ENCODE data around the gene FAM171A1. TPM values are rescaled to one million over a fixed set of nuclear protein-coding genes. Genes with fewer than 3 reads are reported as not detected.

The FAM171A1 gene
- total RNA-seq, 1 experiment from 2014 or later, result 1.0 TPM

DNA sequence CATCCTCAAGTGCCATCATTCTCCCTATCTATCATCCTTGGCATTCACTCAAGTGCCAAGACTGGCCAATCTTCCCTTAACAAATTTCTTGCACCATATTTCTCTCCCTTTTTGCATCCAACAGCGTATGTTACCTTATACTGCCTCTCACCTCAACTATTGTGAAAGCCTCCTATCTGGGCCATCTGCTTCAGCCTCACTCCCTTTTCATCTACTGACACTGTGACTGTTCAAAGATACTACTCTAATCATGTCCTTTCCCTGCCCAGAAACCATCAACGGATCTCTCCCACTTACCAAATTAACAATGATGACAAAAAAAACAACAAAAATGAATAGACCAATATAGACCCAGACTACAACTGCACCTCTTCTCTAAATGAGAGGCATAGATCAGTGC, 112.0 kb downstream of the FAM171A1 start:
- DNase-seq, result no peak
- Mint-ChIP-seq H3K36me3 (ENCODE audit: insufficient read depth, unreplicated experiment) (no peaks in the 10 kb centered on the region), H3K27me3 (ENCODE audit: unreplicated experiment) (peaks cover 14% of the 10 kb centered on the region), H3K27ac (ENCODE audit: unreplicated experiment) (no peak overlapping the region), H3K4me3 (ENCODE audit: low read depth, unreplicated experiment) (no peak overlapping the region), H3K4me1 (ENCODE audit: low read depth, unreplicated experiment) (no peaks in the 10 kb centered on the region), H3K9me3 (ENCODE audit: low read depth, unreplicated experiment) (no peaks in the 10 kb centered on the region)
- no TSS peak for BruUV-seq (replicated peaks)
- CTCF ChIA-PET, result interaction anchor here (0.7 kb wide), 1 partner anchor 1096 kb away, joined by 3 read pairs; no protein-coding TSS in a partner anchor
- intact Hi-C loops (cut with micrococcal nuclease; ENCODE audit: unreplicated experiment), result no loop called here
- TF ChIP-seq, protein P1, sequence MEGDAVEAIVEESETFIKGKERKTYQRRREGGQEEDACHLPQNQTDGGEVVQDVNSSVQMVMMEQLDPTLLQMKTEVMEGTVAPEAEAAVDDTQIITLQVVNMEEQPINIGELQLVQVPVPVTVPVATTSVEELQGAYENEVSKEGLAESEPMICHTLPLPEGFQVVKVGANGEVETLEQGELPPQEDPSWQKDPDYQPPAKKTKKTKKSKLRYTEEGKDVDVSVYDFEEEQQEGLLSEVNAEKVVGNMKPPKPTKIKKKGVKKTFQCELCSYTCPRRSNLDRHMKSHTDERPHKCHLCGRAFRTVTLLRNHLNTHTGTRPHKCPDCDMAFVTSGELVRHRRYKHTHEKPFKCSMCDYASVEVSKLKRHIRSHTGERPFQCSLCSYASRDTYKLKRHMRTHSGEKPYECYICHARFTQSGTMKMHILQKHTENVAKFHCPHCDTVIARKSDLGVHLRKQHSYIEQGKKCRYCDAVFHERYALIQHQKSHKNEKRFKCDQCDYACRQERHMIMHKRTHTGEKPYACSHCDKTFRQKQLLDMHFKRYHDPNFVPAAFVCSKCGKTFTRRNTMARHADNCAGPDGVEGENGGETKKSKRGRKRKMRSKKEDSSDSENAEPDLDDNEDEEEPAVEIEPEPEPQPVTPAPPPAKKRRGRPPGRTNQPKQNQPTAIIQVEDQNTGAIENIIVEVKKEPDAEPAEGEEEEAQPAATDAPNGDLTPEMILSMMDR (IDR thresholded peaks at IDR 0.05; ENCODE audit: unreplicated experiment), result no peak

DNA sequence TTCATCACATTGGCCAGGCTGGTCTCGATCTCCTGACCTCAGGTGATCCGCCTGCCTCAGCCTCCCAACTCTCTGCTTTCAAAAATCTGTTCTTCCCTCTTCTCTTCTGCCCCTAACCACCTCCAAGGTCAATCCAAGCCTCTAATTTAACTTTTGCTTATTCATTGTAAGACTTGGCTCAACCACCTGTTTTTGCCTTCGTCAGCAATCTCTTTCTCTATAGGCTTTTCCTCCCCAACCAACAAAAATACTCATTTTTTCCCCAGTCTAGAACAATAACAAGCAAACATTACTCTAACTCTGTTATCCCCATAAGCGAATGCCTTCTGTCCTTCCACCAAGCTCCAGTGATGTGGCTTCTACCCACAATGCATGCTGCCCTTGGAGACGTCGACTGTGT, 112.8 kb downstream of the FAM171A1 start:
- TF ChIP-seq, protein P1 (IDR thresholded peaks at IDR 0.05; ENCODE audit: unreplicated experiment), result no peak
- Mint-ChIP-seq H3K4me1 (ENCODE audit: low read depth, unreplicated experiment) (no peaks in the 10 kb centered on the region), H3K9me3 (ENCODE audit: low read depth, unreplicated experiment) (no peaks in the 10 kb centered on the region), H3K4me3 (ENCODE audit: low read depth, unreplicated experiment) (no peak overlapping the region), H3K27ac (ENCODE audit: unreplicated experiment) (no peak overlapping the region), H3K36me3 (ENCODE audit: insufficient read depth, unreplicated experiment) (no peaks in the 10 kb centered on the region), H3K27me3 (ENCODE audit: unreplicated experiment) (peaks cover 23% of the 10 kb centered on the region)
- BruUV-seq (replicated peaks), result no TSS peak
- no peak for DNase-seq
- intact Hi-C loops (cut with micrococcal nuclease; ENCODE audit: unreplicated experiment), result no loop called here
- CTCF ChIA-PET, result no interaction called here

DNA sequence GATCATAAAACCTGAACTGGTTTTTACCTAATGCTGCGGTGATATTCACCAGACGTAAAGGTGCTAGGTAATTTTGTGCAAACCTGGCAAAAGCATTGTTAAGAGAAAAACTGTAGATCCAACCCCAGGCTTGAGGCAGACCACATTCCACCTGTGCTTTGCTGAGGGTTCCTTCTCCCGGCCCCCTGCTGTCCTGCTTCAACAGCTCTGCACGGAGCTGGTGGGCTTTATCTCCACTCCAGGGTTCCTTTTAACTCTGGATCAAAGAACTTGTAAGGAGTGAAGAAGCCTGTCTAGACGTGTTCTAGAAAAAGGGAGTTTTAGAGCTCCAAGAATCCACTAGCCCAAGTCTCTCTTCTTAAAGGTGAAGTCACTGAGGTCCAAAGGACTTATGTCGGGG, 115.1 kb downstream of the FAM171A1 start:
- CTCF ChIA-PET, result no interaction called here
- Mint-ChIP-seq H3K4me3 (ENCODE audit: low read depth, unreplicated experiment) (no peak overlapping the region), H3K4me1 (ENCODE audit: low read depth, unreplicated experiment) (no peaks in the 10 kb centered on the region), H3K9me3 (ENCODE audit: low read depth, unreplicated experiment) (no peaks in the 10 kb centered on the region), H3K36me3 (ENCODE audit: insufficient read depth, unreplicated experiment) (no peaks in the 10 kb centered on the region), H3K27ac (ENCODE audit: unreplicated experiment) (no peak overlapping the region), H3K27me3 (ENCODE audit: unreplicated experiment) (peaks cover 44% of the 10 kb centered on the region)
- DNase-seq, result no peak
- TF ChIP-seq, protein P1 (IDR thresholded peaks at IDR 0.05; ENCODE audit: unreplicated experiment), result no peak
- intact Hi-C loops (cut with micrococcal nuclease; ENCODE audit: unreplicated experiment), result no loop called here
- no TSS peak for BruUV-seq (replicated peaks)

DNA sequence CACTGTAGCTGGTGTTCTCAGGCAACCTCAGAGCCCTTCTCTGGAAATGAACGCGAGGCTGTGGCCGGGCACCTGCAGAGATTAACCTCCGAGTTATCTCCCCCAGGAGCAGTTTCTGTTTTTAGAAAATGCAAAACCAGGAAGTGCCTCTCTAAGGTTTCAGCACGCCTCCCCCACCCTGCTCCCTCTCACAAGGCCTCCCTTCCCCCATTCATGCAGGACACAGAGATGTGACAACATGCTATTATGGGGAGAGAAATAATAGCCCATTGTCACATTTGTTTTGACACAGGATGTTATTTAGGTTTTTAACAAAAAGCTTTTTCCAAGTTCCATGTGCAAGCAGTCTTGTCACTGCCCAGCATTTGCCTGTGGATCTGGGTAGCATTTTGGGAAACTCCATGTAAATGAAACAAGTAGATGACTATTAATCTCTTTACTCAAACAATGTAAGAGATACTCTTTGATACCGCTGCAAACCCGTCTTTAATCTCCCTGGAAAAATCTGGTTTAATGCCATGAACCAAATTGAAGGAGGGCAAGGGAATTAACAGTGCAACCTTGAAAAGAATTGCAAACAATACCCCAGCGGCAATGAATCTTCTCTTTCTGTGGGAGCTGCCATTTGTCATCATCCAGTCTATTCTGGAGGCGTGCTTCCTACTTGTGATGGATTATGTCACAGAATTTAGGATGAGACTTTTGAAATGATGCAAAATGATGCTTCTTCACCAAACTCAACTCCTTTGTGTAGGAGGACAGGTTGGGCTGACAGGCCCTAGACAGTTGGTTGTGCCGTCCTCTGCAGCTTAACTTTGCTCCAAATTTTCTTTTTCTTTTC, 116.1 kb downstream of the FAM171A1 start:
- no peaks in the 10 kb centered on the region for H3K36me3 Mint-ChIP-seq (ENCODE audit: insufficient read depth, unreplicated experiment)
- no peaks in the 10 kb centered on the region for H3K4me1 Mint-ChIP-seq (ENCODE audit: low read depth, unreplicated experiment)
- CTCF ChIA-PET, result no interaction called here
- H3K4me3 Mint-ChIP-seq (ENCODE audit: low read depth, unreplicated experiment), result no peak overlapping the region
- DNase-seq, result no peak
- no peak overlapping the region for H3K27ac Mint-ChIP-seq (ENCODE audit: unreplicated experiment)
- TF ChIP-seq, protein P1 (IDR thresholded peaks at IDR 0.05; ENCODE audit: unreplicated experiment), result no peak
- no TSS peak for BruUV-seq (replicated peaks)
- peaks cover 53% of the 10 kb centered on the region for H3K27me3 Mint-ChIP-seq (ENCODE audit: unreplicated experiment)
- no peaks in the 10 kb centered on the region for H3K9me3 Mint-ChIP-seq (ENCODE audit: low read depth, unreplicated experiment)
- intact Hi-C loops (cut with micrococcal nuclease; ENCODE audit: unreplicated experiment), result no loop called here

Data from Calu3 (cell line).